Spinal cord (tissue), 10 donors: ENCODE results near the gene METTL8. TPM values are rescaled to one million over a fixed set of nuclear protein-coding genes. Genes with fewer than 3 reads are reported as not detected.
"Not testable (repeated sequence)": the region's sequence is repeated elsewhere in the genome, so short reads cannot be mapped to it uniquely, and the experiment has no call there.

ENCODE experiments used
- DNase-seq, 6 donors: peaks; one replicate each; pipeline versions ENCODE4 v3.0.0 to v3.0.0-alpha.2; 2013 to 2015; ENCODE audit warnings: low spot score in 6 of 6, low read depth in 4 of 6
- H3K27ac ChIP-seq: one replicate; pipeline ENCODE4 v1.5.1; 2013; ENCODE audit warnings: low read depth, low read length, control low read depth
- H3K27me3 ChIP-seq: one replicate; pipeline ENCODE4 v1.6.1; 2013; ENCODE audit warnings: low read length; ENCODE audit not compliant: control insufficient read depth, insufficient read depth
- H3K36me3 ChIP-seq: one replicate; pipeline ENCODE4 v1.6.1; 2013; ENCODE audit warnings: low read length; ENCODE audit not compliant: control insufficient read depth, insufficient read depth
- H3K4me1 ChIP-seq: one replicate; pipeline ENCODE4 v1.6.1; 2013; ENCODE audit warnings: low read length; ENCODE audit not compliant: control insufficient read depth, insufficient read depth
- H3K4me3 ChIP-seq: one replicate; pipeline ENCODE4 v1.5.1; 2013; ENCODE audit warnings: low read depth, low read length, control low read depth
- H3K9me3 ChIP-seq: one replicate; pipeline ENCODE4 v1.6.1; 2013; ENCODE audit warnings: low read length; ENCODE audit not compliant: control insufficient read depth, insufficient read depth
- WGBS: methylation state at CpG from one replicate; pipeline ENCODE4 v1.1.5; 2013; ENCODE audit warnings: missing lambda C conversion rate; ENCODE audit not compliant: insufficient coverage; 5-methylcytosine and 5-hydroxymethylcytosine counted together
- polyA plus RNA-seq, 2 donors: library from polyadenylated mRNA; unstranded; fragments of 120-200 nt; gene quantifications; one replicate each; pipeline ENCODE4 v1.2.1, GENCODE V29; 2013; ENCODE audit not compliant: insufficient read length in 2 of 2
- total RNA-seq, 2 donors: library from RNA; depleted of rRNA in 1 of 2; stranded (reverse); fragments of 120-200 nt in 1 of 2; fragments of >200 nt in 1 of 2; gene quantifications; one replicate each; pipeline versions ENCODE4 v1.2.3 to v1.2.4, GENCODE V29; 2013 to 2014
- donor health status: healthy.

Gene METTL8
- total and polyA plus RNA-seq, 4 donors, result 14.3 to 25.9 (median 17.6) TPM

- not testable (repeated sequence) for DNase-seq, H3K36me3 ChIP-seq, H3K27ac ChIP-seq, H3K4me1 ChIP-seq, H3K9me3 ChIP-seq, H3K27me3 ChIP-seq, H3K4me3 ChIP-seq
- WGBS, result 100% methylated on average over 1 of the region's 1 CpG
These were observed 122.2 kb downstream of the METTL8 start for GRCh38 chr2:171311589-171311988.

- Histone ChIP-seq H3K4me1 (peaks cover 2% of the 10 kb centered on the region), H3K36me3 (no peaks in the 10 kb centered on the region), H3K27me3 (no peaks in the 10 kb centered on the region), H3K27ac (no peak overlapping the region), H3K4me3 (no peak overlapping the region), H3K9me3 (peaks cover 4% of the 10 kb centered on the region)
- no CpG with 5 or more reads among the region's 2 CpGs for WGBS
- no peak for DNase-seq
These were observed 122.9 kb downstream of the METTL8 start for GRCh38 chr2:171310889-171311288.

- no peaks in the 10 kb centered on the region for H3K27me3 ChIP-seq
- H3K36me3 ChIP-seq, result no peaks in the 10 kb centered on the region
- no peak overlapping the region for H3K27ac ChIP-seq
- 90% methylated on average over 1 of the region's 6 CpGs for WGBS
- H3K4me1 ChIP-seq, result no peaks in the 10 kb centered on the region
- no peak overlapping the region for H3K4me3 ChIP-seq
- DNase-seq, result no peak
- peaks cover 4% of the 10 kb centered on the region for H3K9me3 ChIP-seq
These were observed 124.1 kb downstream of the METTL8 start for GRCh38 chr2:171309455-171310286.

- Histone ChIP-seq H3K4me1 (no peaks in the 10 kb centered on the region), H3K27me3 (no peaks in the 10 kb centered on the region), H3K36me3 (no peaks in the 10 kb centered on the region), H3K9me3 (peaks cover 4% of the 10 kb centered on the region), H3K27ac (no peak overlapping the region), H3K4me3 (no peak overlapping the region)
- WGBS, result 93% methylated on average over 4 of the region's 6 CpGs
- DNase-seq, result no peak
These were observed 125.3 kb downstream of the METTL8 start for GRCh38 chr2:171308280-171309054.

DNA sequence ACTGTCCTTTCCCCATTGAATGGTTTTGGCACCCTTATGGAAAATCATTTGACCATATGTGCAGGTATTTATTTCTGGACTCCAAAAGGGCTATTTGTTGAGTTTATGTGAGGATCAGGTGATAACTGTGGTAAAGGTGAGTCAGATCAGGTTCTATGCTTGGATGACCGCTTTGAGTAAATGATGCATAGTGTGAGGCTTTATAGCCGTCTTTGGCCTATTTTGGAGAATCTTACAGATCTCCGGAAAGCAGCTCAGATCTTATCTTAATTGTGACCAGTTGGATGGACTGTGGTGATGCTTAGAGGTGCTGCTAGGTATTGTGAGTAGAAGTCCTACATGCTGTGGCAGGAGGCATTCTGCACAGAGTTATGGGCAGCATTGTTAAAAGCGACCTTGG is 126.2 kb downstream of the METTL8 start:
- DNase-seq, result no peak
- 100% methylated on average over 4 of the region's 4 CpGs for WGBS
- H3K4me1 ChIP-seq, result no peaks in the 10 kb centered on the region
- no peak overlapping the region for H3K4me3 ChIP-seq
- no peaks in the 10 kb centered on the region for H3K27me3 ChIP-seq
- H3K27ac ChIP-seq, result no peak overlapping the region
- H3K9me3 ChIP-seq, result peaks cover 4% of the 10 kb centered on the region
- H3K36me3 ChIP-seq, result no peaks in the 10 kb centered on the region

- no peak for DNase-seq
- no peaks in the 10 kb centered on the region for H3K27me3 ChIP-seq
- no peaks in the 10 kb centered on the region for H3K36me3 ChIP-seq
- H3K4me1 ChIP-seq, result no peaks in the 10 kb centered on the region
- H3K27ac ChIP-seq, result no peak overlapping the region
- no peak overlapping the region for H3K4me3 ChIP-seq
- 71% methylated on average over 2 of the region's 2 CpGs for WGBS
- H3K9me3 ChIP-seq, result no peaks in the 10 kb centered on the region
These were observed 135.8 kb downstream of the METTL8 start for GRCh38 chr2:171297956-171298355.

GRCh38 chr2:171294608-171295007 is 139.2 kb downstream of the METTL8 start:
- Histone ChIP-seq H3K27ac (no peak overlapping the region), H3K4me3 (no peak overlapping the region), H3K27me3 (no peaks in the 10 kb centered on the region), H3K36me3 (no peaks in the 10 kb centered on the region), H3K4me1 (no peaks in the 10 kb centered on the region), H3K9me3 (no peaks in the 10 kb centered on the region)
- no peak for DNase-seq
- WGBS, result 95% methylated on average over 5 of the region's 5 CpGs

DNA sequence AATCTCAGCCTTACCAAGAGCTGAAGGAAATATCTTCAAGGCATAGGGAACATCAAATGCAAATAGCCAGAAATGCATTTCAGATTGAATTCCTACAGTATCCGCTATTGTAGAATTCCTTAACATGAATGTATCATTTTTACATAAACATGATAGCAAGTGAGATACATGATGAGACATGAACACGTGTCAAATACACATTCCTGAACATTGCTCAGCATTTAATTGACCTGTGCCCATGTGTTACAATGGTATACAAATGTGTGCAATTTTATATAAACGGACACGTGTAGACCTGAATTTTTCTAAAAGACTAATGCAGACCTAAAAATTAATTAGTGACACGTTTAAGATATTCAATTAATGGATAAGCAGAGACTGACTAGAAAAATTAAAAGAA is 140.1 kb downstream of the METTL8 start:
- H3K9me3 ChIP-seq, result no peaks in the 10 kb centered on the region
- H3K27ac ChIP-seq, result no peak overlapping the region
- no CpG with 5 or more reads among the region's 5 CpGs for WGBS
- DNase-seq, result no peak
- no peaks in the 10 kb centered on the region for H3K36me3 ChIP-seq
- no peaks in the 10 kb centered on the region for H3K27me3 ChIP-seq
- H3K4me3 ChIP-seq, result no peak overlapping the region
- no peaks in the 10 kb centered on the region for H3K4me1 ChIP-seq

GRCh38 chr2:171289991-171290390 is 143.8 kb downstream of the METTL8 start:
- WGBS, result 100% methylated on average over 1 of the region's 3 CpGs
- no peak for DNase-seq
- Histone ChIP-seq H3K27me3 (no peaks in the 10 kb centered on the region), H3K9me3 (no peaks in the 10 kb centered on the region), H3K4me3 (no peak overlapping the region), H3K27ac (no peak overlapping the region), H3K4me1 (peaks cover 5% of the 10 kb centered on the region), H3K36me3 (no peaks in the 10 kb centered on the region)

DNA sequence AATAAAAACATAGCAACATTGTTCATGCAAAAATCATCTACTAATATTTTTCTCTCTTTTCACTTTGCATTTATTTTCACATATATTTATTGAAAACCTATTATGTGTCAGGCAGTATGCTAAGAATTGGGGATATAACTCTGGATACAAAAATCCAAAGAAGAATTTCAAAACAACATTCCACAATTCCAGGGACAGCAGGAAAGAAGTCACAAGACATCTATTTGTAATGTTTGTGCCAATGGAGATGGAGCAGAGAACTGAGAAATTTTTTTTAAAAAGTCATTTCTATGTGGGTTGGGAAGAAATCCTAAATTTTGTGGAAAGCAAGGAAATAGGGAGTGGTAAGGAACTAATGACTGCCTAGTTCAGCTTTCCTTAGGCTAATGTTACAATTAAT is 144.5 kb downstream of the METTL8 start:
- Histone ChIP-seq H3K36me3 (no peaks in the 10 kb centered on the region), H3K27me3 (no peaks in the 10 kb centered on the region), H3K4me3 (no peak overlapping the region), H3K4me1 (peaks cover 5% of the 10 kb centered on the region), H3K27ac (no peak overlapping the region), H3K9me3 (no peaks in the 10 kb centered on the region)
- no peak for DNase-seq
